Keratinocyte (primary cell): ENCODE results near the gene PRAME. TPM values are rescaled to one million over a fixed set of nuclear protein-coding genes. Genes with fewer than 3 reads are reported as not detected.

Experiments used
- DNase-seq: peaks from one replicate; pipeline ENCODE4 v3.0.0-alpha.2; 2011; ENCODE audit warnings: low read depth, missing footprints, low spot score
- FAIRE-seq: peaks from 2 replicates; lab custom pipeline; 2011; peaks lifted over from hg19 to GRCh38; lab: Jason Lieb, UNC
- H2AFZ ChIP-seq: 2 replicates; pipeline ENCODE4 v1.6.0; 2012; ENCODE audit warnings: low read length, control low read depth, inconsistent platforms; ENCODE audit not compliant: control insufficient read depth
- H3K27ac ChIP-seq: 2 replicates; pipeline ENCODE4 v1.5.1; 2011; ENCODE audit warnings: low read length; ENCODE audit not compliant: control insufficient read depth, insufficient read depth
- H3K27me3 ChIP-seq: 3 replicates; pipeline ENCODE4 v1.6.0; 2011; ENCODE audit warnings: low read length; ENCODE audit not compliant: control insufficient read depth, insufficient read depth; ENCODE audit errors: extremely low read depth
- H3K36me3 ChIP-seq, 2 experiments: 2 replicates in 1 of 2; 3 replicates in 1 of 2; pipeline ENCODE4 v1.5.1; 2011; ENCODE audit warnings: low read length in 2 of 2, mild to moderate bottlenecking in 1 of 2; ENCODE audit not compliant: control insufficient read depth in 2 of 2, insufficient read depth in 2 of 2; ENCODE audit errors: extremely low read depth in 1 of 2
- H3K4me1 ChIP-seq: 3 replicates; pipeline ENCODE4 v1.5.1; 2011; ENCODE audit warnings: low read length; ENCODE audit not compliant: control insufficient read depth, insufficient read depth; ENCODE audit errors: extremely low read depth
- H3K4me2 ChIP-seq: 3 replicates; pipeline ENCODE4 v1.6.0; 2011; ENCODE audit warnings: low read depth, low read length; ENCODE audit not compliant: control insufficient read depth, insufficient read depth; ENCODE audit errors: extremely low read depth
- H3K4me3 ChIP-seq, 3 experiments: fragments of 200-600 bp in 1 of 3; sonication (generic) in 1 of 3; 2 replicates in 2 of 3; 3 replicates in 1 of 3; pipeline ENCODE4 v1.5.1; 2011 to 2016; ENCODE audit warnings: low read length in 3 of 3, mild to moderate bottlenecking in 3 of 3, control low read depth in 2 of 3, inconsistent platforms in 1 of 3, low read depth in 1 of 3, mixed read lengths in 1 of 3, mixed run types in 1 of 3, moderate library complexity in 1 of 3; ENCODE audit not compliant: control insufficient read depth in 2 of 3, insufficient read depth in 2 of 3; ENCODE audit errors: extremely low read depth in 1 of 3
- H3K79me2 ChIP-seq: 2 replicates; pipeline ENCODE4 v1.6.0; 2012; ENCODE audit warnings: low read length; ENCODE audit not compliant: control insufficient read depth, insufficient read depth
- H3K9ac ChIP-seq: 3 replicates; pipeline ENCODE4 v1.6.0; 2011; ENCODE audit warnings: low read length; ENCODE audit not compliant: control insufficient read depth, insufficient read depth; ENCODE audit errors: extremely low read depth
- H3K9me1 ChIP-seq: 3 replicates; pipeline ENCODE4 v1.6.0; 2011; ENCODE audit warnings: low read length; ENCODE audit not compliant: control insufficient read depth, insufficient read depth; ENCODE audit errors: extremely low read depth
- H3K9me3 ChIP-seq: 2 replicates; pipeline ENCODE4 v1.5.1; 2012; ENCODE audit warnings: low read depth, low read length; ENCODE audit not compliant: control insufficient read depth
- H4K20me1 ChIP-seq: 3 replicates; pipeline ENCODE4 v1.6.0; 2011; ENCODE audit warnings: low read length; ENCODE audit not compliant: control insufficient read depth, insufficient read depth; ENCODE audit errors: extremely low read depth
- EZH2 ChIP-seq: IDR thresholded peaks from one replicate; pipeline ENCODE4 v1.6.1; 2012; ENCODE audit warnings: inconsistent platforms, mild to moderate bottlenecking, low read length, moderate library complexity
- dilution Hi-C: fragments of 300-500 bp; cut with MboI; formaldehyde crosslinking; loops from one replicate; pipeline ENCODE4 v1.7.0; 2020; ENCODE audit warnings: low sequenced_read_pairs; ENCODE audit not compliant: extremely low pct_ligation_motif_present
- polyA plus RNA-seq, 5 experiments: library from polyadenylated mRNA; depleted of rRNA in 3 of 5; stranded (reverse) in 3 of 5; stranded (forward) in 1 of 5; unstranded in 1 of 5; fragments of >200 nt; gene quantifications; 1 replicate in 1 of 5; 2 replicates in 3 of 5; 3 replicates in 1 of 5; pipeline versions ENCODE4 v1.2.1 to v1.2.3, GENCODE V29; 2011 to 2012; ENCODE audit warnings: missing spikeins in 2 of 5, low read depth in 1 of 5, low replicate concordance in 1 of 5
- TF ChIP-seq, protein P1 (sequence below), 3 experiments: IDR thresholded peaks in 1 of 3; conservative IDR thresholded peaks in 1 of 3; optimal IDR thresholded peaks in 1 of 3; 2 replicates in 2 of 3; 3 replicates in 1 of 3; pipeline versions ENCODE3 to v1.5.1; 2011; ENCODE audit warnings: low read length in 3 of 3, mild to moderate bottlenecking in 3 of 3, moderate library complexity in 2 of 3, control low read depth in 1 of 3, inconsistent platforms in 1 of 3; ENCODE audit not compliant: insufficient read depth in 2 of 3; ENCODE audit errors: extremely low read depth in 1 of 3

Gene PRAME
- polyA plus RNA-seq, 1 donor (not counting 4 experiments of a cell fraction or from before 2014, with no cell fraction given) = 0.05 TPM

DNA sequence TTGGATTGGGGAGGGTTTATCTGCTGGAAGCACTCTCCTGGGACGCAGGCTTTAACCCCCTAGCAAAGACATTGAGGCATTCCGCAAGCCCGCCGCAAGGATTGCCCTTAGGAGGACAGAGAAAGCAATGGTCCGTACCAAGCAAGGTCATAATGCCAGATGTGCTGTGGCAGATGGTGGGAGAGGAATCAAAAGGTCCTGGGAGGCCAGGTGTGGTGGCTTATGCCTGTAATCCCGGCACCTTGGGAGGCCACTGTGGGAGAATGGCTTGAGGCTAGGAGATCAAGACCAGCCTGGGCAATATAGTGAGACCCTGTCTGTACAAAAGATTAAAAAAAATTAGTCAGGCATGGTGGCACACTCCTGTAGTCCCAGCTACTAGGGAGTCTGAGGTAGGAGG lies 12.4 kb upstream of the PRAME start:
- no peaks in the 10 kb centered on the region for H4K20me1 ChIP-seq
- dilution Hi-C loops = no loop called here
- no peaks in the 10 kb centered on the region for H3K4me1 ChIP-seq

GRCh38 chr22:22569218-22569617 lies 10.2 kb upstream of the PRAME start:
- dilution Hi-C loops = no loop called here
- Histone ChIP-seq H3K79me2 (no peaks in the 10 kb centered on the region), H3K4me2 (no peak overlapping the region), H3K9ac (no peak overlapping the region), H3K27me3 (peaks cover 5% of the 10 kb centered on the region), H4K20me1 (no peaks in the 10 kb centered on the region), H3K4me3 (no peak overlapping the region), H3K9me3 (no peaks in the 10 kb centered on the region), H3K4me1 (no peaks in the 10 kb centered on the region), H3K36me3 (no peaks in the 10 kb centered on the region), H3K27ac (no peak overlapping the region), H3K9me1 (no peaks in the 10 kb centered on the region), H2AFZ (no peak overlapping the region)
- DNase-seq (no peak), FAIRE-seq (no peak)
- TF ChIP-seq, protein P1, sequence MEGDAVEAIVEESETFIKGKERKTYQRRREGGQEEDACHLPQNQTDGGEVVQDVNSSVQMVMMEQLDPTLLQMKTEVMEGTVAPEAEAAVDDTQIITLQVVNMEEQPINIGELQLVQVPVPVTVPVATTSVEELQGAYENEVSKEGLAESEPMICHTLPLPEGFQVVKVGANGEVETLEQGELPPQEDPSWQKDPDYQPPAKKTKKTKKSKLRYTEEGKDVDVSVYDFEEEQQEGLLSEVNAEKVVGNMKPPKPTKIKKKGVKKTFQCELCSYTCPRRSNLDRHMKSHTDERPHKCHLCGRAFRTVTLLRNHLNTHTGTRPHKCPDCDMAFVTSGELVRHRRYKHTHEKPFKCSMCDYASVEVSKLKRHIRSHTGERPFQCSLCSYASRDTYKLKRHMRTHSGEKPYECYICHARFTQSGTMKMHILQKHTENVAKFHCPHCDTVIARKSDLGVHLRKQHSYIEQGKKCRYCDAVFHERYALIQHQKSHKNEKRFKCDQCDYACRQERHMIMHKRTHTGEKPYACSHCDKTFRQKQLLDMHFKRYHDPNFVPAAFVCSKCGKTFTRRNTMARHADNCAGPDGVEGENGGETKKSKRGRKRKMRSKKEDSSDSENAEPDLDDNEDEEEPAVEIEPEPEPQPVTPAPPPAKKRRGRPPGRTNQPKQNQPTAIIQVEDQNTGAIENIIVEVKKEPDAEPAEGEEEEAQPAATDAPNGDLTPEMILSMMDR (optimal IDR thresholded peaks at IDR 0.05 in 1 of 3, IDR thresholded peaks at IDR 0.05 in 1 of 3, conservative IDR thresholded peaks at IDR 0.05 in 1 of 3; ENCODE audit: extremely low read depth in 1 of 3, insufficient read depth in 2 of 3, low read length in 3 of 3) = no peak
- TF ChIP-seq EZH2 = no peak

More for the DNA sequence above, 12.4 kb upstream of the PRAME start:
- Histone ChIP-seq H3K9me1 (no peaks in the 10 kb centered on the region), H3K4me3 (no peak overlapping the region), H3K9ac (no peak overlapping the region), H3K9me3 (no peaks in the 10 kb centered on the region), H3K79me2 (no peaks in the 10 kb centered on the region), H3K36me3 (no peaks in the 10 kb centered on the region), H3K4me2 (no peak overlapping the region), H3K27ac (no peak overlapping the region), H3K27me3 (peaks cover 5% of the 10 kb centered on the region), H2AFZ (no peak overlapping the region)
- no peak for DNase-seq
- no peak for FAIRE-seq
- TF ChIP-seq, protein P1 (optimal IDR thresholded peaks at IDR 0.05 in 1 of 3, IDR thresholded peaks at IDR 0.05 in 1 of 3, conservative IDR thresholded peaks at IDR 0.05 in 1 of 3; ENCODE audit: extremely low read depth in 1 of 3, insufficient read depth in 2 of 3, low read length in 3 of 3) = no peak
- TF ChIP-seq EZH2 = no peak
